ENCODE data around the gene SPG7. TPM values are rescaled to one million over a fixed set of nuclear protein-coding genes. Genes with fewer than 3 reads are reported as not detected.

Gene SPG7
- polyA plus RNA-seq, 2 of the 4 experiments (the other 2 are of a cell fraction) = 53.2 to 73.2 TPM

- TF ChIP-seq ZNF302 (CRISPR knock-in tag; IDR thresholded peaks at IDR 0.05) (no peak), USF2 (IDR thresholded peaks at IDR 0.05) (no peak), CTCF (IDR thresholded peaks at IDR 0.05) (no peak), HOXB5 (CRISPR knock-in tag; IDR thresholded peaks at IDR 0.05) (no peak), PBX3 (IDR thresholded peaks at IDR 0.05) (peak; percentile 69), EHF (CRISPR knock-in tag; IDR thresholded peaks at IDR 0.05) (0 out of 2 replicates have a peak, but pooled peaks have one; percentile 40)
Observed at GRCh38 chr16:89564476-89565255, 56.5 kb downstream of the SPG7 start (continued).

GRCh38 chr16:89565256-89565505 is 57.0 kb downstream of the SPG7 start:
- DNase-seq (ENCODE audit: low read depth in 1 of 2, low spot score in 1 of 2) (peak in 1 of 2 experiments; percentile 64), FAIRE-seq (no peak), ATAC-seq (peak; percentile 15 to 17)
- Histone ChIP-seq H3K4me1 (peaks cover 39% of the 10 kb centered on the region), H3K9me3 (no peaks in the 10 kb centered on the region), H3K4me2 (peak overlapping the region; percentile 99), H3K4me3 (peak overlapping the region; percentile 99; the same call in 1 of the 3 replicates), H3K27ac (peak overlapping the region; percentile 37 to 96; a peak in 4 of 6 replicates)
- POLR2A ChIA-PET = interaction anchor here (0.5 to 1.4 kb wide), 3 partner anchors 16 to 55 kb away, joined by 3 read pairs; no protein-coding TSS in a partner anchor
- CTCF ChIA-PET = interaction anchor here (0.9 to 4.9 kb wide), 13 partner anchors 8 to 135 kb away, joined by 3 to 25 read pairs (median 5); partner anchors contain the start of gene CPNE7
- WGBS (ENCODE audit: missing lambda C conversion rate) = 26% methylated on average over 3 of the region's 3 CpGs
- TF ChIP-seq NPAS2 (CRISPR knock-in tag; IDR thresholded peaks at IDR 0.05; ENCODE audit: borderline replicate concordance) (no peak), GATA3 (IDR thresholded peaks at IDR 0.05; ENCODE audit: borderline replicate concordance) (peak; percentile 22; the same call in 1 of the 2 replicates), KDM5A (IDR thresholded peaks at IDR 0.05) (no peak), RFX5 (IDR thresholded peaks at IDR 0.05) (no peak), HOXB13 (CRISPR knock-in tag; IDR thresholded peaks at IDR 0.05; ENCODE audit: low read depth) (no peak), NR3C1 (IDR thresholded peaks at IDR 0.05) (no peak), SREBF2 (IDR thresholded peaks at IDR 0.05) (no peak)

GRCh38 chr16:89565506-89566372 is 57.5 kb downstream of the SPG7 start:
- WGBS (ENCODE audit: missing lambda C conversion rate) = 29% methylated on average over 36 of the region's 46 CpGs
- Histone ChIP-seq H3K4me1 (peaks cover 39% of the 10 kb centered on the region), H3K9me3 (no peaks in the 10 kb centered on the region), H3K4me3 (peak overlapping the region; percentile 99; the same call in 1 of the 3 replicates), H3K4me2 (peak overlapping the region; percentile 99), H3K27ac (peak overlapping the region; percentile 37 to 96; a peak in 5 of 6 replicates)
- DNase-seq (ENCODE audit: low read depth in 1 of 2, low spot score in 1 of 2) (peak; percentile 50 to 74), FAIRE-seq (no peak), ATAC-seq (peak; percentile 45 to 60)
- POLR2A ChIA-PET = interaction anchor here (0.5 to 1.4 kb wide), 5 partner anchors 15 to 67 kb away, joined by 3 to 5 read pairs (median 3); no protein-coding TSS in a partner anchor
- CTCF ChIA-PET = interaction anchor here (0.6 to 4.9 kb wide), 16 partner anchors 8 to 134 kb away, joined by 3 to 25 read pairs (median 4); partner anchors contain the start of gene CPNE7
- TF ChIP-seq JUNB (IDR thresholded peaks at IDR 0.05) (no peak), ATOH8 (CRISPR knock-in tag; IDR thresholded peaks at IDR 0.05; ENCODE audit: low read depth) (no peak), FOSB (CRISPR knock-in tag; IDR thresholded peaks at IDR 0.05) (peak; percentile 89), RNF2 (IDR thresholded peaks at IDR 0.05; ENCODE audit: borderline replicate concordance, low read depth) (no peak), ZFP36 (IDR thresholded peaks at IDR 0.05; ENCODE audit: borderline replicate concordance, partially characterized antibody) (no peak), KDM1A (IDR thresholded peaks at IDR 0.05; ENCODE audit: low read depth) (no peak), CTCF (IDR thresholded peaks at IDR 0.05) (peak; percentile 76), HOXB13 (CRISPR knock-in tag; IDR thresholded peaks at IDR 0.05; ENCODE audit: low read depth) (no peak), HEYL (CRISPR knock-in tag; IDR thresholded peaks at IDR 0.05) (no peak), SMC3 (IDR thresholded peaks at IDR 0.05) (no peak), POLR2A (IDR thresholded peaks at IDR 0.05; ENCODE audit: low read length) (peak; percentile 37; the same call in 1 of the 2 replicates), HES2 (IDR thresholded peaks at IDR 0.05) (no peak)
- TF ChIP-seq, protein P1, sequence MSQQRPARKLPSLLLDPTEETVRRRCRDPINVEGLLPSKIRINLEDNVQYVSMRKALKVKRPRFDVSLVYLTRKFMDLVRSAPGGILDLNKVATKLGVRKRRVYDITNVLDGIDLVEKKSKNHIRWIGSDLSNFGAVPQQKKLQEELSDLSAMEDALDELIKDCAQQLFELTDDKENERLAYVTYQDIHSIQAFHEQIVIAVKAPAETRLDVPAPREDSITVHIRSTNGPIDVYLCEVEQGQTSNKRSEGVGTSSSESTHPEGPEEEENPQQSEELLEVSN (IDR thresholded peaks at IDR 0.05; ENCODE audit: borderline replicate concordance, low read depth) = no peak
